Peyer's patch (tissue), 4 donors: ENCODE results near the gene CHN2.

Source experiments
- POLR2A ChIP-seq, 2 donors: fragments of 450-650 bp; IDR thresholded peaks; one replicate each; pipeline ENCODE4 v1.5.1; 2017; ENCODE audit warnings: antibody characterized with exemption in 2 of 2, mild to moderate bottlenecking in 2 of 2, moderate library complexity in 2 of 2
- TF ChIP-seq, protein P1 (sequence below), 6 experiments: fragments of 450-650 bp in 4 of 6; fragments of 200-600 bp in 2 of 6; sonication (generic) in 1 of 6; IDR thresholded peaks; one replicate each; pipeline ENCODE4 v1.5.1; 2017 to 2019; ENCODE audit warnings: antibody characterized with exemption in 6 of 6, mild to moderate bottlenecking in 3 of 6, moderate library complexity in 1 of 6

DNA sequence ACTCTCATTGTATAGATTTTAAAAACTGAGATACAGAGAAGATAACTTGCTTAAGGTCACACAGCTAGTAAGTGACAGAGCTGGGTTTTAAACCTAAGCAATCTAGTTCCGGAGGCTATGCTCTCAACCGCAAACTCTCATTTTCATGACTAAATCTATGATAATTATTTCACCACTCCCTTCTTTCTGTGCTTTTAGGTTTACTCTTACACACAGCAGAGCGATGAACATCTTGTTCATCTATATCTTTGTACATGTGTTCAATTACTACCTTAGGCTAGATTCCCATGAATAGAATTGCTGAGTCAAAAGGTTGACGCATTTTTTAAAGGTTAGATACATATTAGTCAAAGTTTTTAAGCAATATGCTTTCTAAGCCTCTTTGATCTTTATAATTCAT is 154.8 kb downstream of the CHN2 start:
- TF ChIP-seq POLR2A (IDR thresholded peaks at IDR 0.05), result no peak
- TF ChIP-seq, protein P1, sequence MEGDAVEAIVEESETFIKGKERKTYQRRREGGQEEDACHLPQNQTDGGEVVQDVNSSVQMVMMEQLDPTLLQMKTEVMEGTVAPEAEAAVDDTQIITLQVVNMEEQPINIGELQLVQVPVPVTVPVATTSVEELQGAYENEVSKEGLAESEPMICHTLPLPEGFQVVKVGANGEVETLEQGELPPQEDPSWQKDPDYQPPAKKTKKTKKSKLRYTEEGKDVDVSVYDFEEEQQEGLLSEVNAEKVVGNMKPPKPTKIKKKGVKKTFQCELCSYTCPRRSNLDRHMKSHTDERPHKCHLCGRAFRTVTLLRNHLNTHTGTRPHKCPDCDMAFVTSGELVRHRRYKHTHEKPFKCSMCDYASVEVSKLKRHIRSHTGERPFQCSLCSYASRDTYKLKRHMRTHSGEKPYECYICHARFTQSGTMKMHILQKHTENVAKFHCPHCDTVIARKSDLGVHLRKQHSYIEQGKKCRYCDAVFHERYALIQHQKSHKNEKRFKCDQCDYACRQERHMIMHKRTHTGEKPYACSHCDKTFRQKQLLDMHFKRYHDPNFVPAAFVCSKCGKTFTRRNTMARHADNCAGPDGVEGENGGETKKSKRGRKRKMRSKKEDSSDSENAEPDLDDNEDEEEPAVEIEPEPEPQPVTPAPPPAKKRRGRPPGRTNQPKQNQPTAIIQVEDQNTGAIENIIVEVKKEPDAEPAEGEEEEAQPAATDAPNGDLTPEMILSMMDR (IDR thresholded peaks at IDR 0.05), result no peak
